ENCODE results near the gene CNGA2.

DNA sequence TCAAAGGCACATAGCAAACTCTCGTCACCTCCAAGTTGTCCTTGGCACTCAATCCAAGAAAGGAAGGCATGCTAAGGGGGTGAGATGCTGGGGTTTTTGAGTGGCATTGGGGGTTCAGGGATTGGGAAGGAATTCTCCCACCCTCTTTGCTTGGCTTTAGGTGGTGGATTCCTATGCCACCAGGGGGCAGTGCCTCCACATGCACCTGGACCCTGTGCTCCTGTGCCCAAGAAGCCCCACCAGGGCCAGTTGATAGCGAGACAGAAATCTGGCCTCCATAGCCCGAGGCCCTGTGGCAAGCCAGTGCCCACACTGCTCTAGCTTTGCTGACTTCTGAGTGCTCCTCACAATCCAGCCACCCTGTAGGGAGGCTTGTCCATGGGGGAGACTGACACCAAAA, 20.7 kb upstream of the CNGA2 start:
- TF ChIP-seq, protein P1, sequence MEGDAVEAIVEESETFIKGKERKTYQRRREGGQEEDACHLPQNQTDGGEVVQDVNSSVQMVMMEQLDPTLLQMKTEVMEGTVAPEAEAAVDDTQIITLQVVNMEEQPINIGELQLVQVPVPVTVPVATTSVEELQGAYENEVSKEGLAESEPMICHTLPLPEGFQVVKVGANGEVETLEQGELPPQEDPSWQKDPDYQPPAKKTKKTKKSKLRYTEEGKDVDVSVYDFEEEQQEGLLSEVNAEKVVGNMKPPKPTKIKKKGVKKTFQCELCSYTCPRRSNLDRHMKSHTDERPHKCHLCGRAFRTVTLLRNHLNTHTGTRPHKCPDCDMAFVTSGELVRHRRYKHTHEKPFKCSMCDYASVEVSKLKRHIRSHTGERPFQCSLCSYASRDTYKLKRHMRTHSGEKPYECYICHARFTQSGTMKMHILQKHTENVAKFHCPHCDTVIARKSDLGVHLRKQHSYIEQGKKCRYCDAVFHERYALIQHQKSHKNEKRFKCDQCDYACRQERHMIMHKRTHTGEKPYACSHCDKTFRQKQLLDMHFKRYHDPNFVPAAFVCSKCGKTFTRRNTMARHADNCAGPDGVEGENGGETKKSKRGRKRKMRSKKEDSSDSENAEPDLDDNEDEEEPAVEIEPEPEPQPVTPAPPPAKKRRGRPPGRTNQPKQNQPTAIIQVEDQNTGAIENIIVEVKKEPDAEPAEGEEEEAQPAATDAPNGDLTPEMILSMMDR (IDR thresholded peaks at IDR 0.05; ENCODE audit: extremely low read depth in 1 of 2, insufficient read depth in 1 of 2, low read depth in 1 of 2, low read length in 2 of 2): peak; percentile 27 to 47
- TF ChIP-seq, protein P2, sequence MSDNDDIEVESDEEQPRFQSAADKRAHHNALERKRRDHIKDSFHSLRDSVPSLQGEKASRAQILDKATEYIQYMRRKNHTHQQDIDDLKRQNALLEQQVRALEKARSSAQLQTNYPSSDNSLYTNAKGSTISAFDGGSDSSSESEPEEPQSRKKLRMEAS (IDR thresholded peaks at IDR 0.05; ENCODE audit: insufficient read depth, insufficient read length): no peak
- no peak for TF ChIP-seq JUN (IDR thresholded peaks at IDR 0.05; ENCODE audit: borderline replicate concordance, insufficient read depth, insufficient read length, low read depth)
